ENCODE data around the gene CTDSPL2. TPM values are rescaled to one million over a fixed set of nuclear protein-coding genes. Genes with fewer than 3 reads are reported as not detected.

The CTDSPL2 gene
- total and polyA plus RNA-seq, 2 of the 4 experiments (the other 2 are of a cell fraction) = 17.3 to 47.3 TPM

DNA sequence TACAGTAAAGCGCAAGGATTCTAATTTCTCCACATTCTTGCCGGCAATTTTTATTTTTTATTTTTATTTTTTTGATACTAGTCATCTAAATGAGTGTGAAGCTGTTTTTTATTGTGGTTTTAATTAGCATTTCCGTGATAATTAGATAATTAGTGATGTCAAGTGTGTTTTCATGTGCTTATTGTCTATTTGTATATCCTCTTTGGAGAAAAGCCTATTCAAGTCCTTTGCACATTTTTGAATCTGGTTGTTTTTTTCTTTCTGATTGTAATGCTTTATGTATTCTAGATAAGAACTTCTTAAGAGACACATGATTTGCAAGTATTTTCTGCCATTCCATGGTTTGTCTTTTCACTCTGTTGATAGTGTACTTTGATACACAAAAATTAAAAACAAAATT is 16.1 kb downstream of the CTDSPL2 start:
- no peak overlapping the region for H3K56ac ChIP-seq (ENCODE audit: extremely low read depth, insufficient read depth, low read length)

More for the DNA sequence above, 16.1 kb downstream of the CTDSPL2 start:
- WGBS, 2 experiments (ENCODE audit: extremely low coverage in 2 of 2, insufficient read length in 1 of 2) = no CpG with 5 or more reads among the region's 3 CpGs
- Histone ChIP-seq H3K4ac (ENCODE audit: low read depth, low read length) (no peak overlapping the region), H4K20me1 (ENCODE audit: insufficient read depth, low read length) (peaks cover 69% of the 10 kb centered on the region), H2AK9ac (replicated peaks; ENCODE audit: low read depth, low read length, poor library complexity) (no peak overlapping the region), H2AFZ (replicated peaks; ENCODE audit: low read length, poor library complexity) (no peak overlapping the region), H3K36me3 (ENCODE audit: control insufficient read depth, insufficient read depth, low read length) (no peaks in the 10 kb centered on the region; the same call in none of the 2 replicates), H3K14ac (replicated peaks; ENCODE audit: low read depth, low read length) (no peak overlapping the region), H3K9me3 (ENCODE audit: control insufficient read depth, insufficient read depth, low read length) (no peaks in the 10 kb centered on the region), H2AK5ac (ENCODE audit: low read depth, low read length) (no peak overlapping the region), H3K9ac (ENCODE audit: low read depth, low read length) (no peak overlapping the region), H2BK20ac (ENCODE audit: low read depth, low read length) (no peak overlapping the region), H3K18ac (ENCODE audit: low read depth, low read length) (no peak overlapping the region), H3K27me3 (ENCODE audit: control insufficient read depth, insufficient read depth, low read length) (no peaks in the 10 kb centered on the region), H2BK5ac (ENCODE audit: low read depth, low read length, poor library complexity, severe bottlenecking) (no peak overlapping the region), H4K8ac (ENCODE audit: low read depth in 2 of 2, low read length in 2 of 2) (no peak overlapping the region), H4K5ac (ENCODE audit: low read depth, low read length) (no peak overlapping the region), H3K4me2 (ENCODE audit: low read depth, low read length) (no peak overlapping the region), H4K91ac (ENCODE audit: insufficient read depth, low read depth, low read length) (no peak overlapping the region), H3K23ac (ENCODE audit: low read depth, low read length) (no peak overlapping the region), H3K4me1 (ENCODE audit: control insufficient read depth, insufficient read depth, low read length) (peaks cover 2% of the 10 kb centered on the region; the same call in 1 of the 2 replicates), H3K79me1 (ENCODE audit: low read depth in 1 of 2, low read length in 2 of 2) (peaks cover 36 to 55% of the 10 kb centered on the region in 2 experiments), H3K4me3 (ENCODE audit: insufficient read depth, low read depth, low read length) (no peak overlapping the region), H3K9me1 (ENCODE audit: insufficient read depth, low read length) (peaks cover 12% of the 10 kb centered on the region), H3K27ac (ENCODE audit: insufficient read depth, low read length) (no peak overlapping the region), H2BK120ac (ENCODE audit: low read depth, low read length) (no peak overlapping the region), H2BK15ac (ENCODE audit: low read depth, low read length) (no peak overlapping the region)
- intact Hi-C loops (cut with micrococcal nuclease) (no loop called here), dilution Hi-C loops (cut with HindIII; ENCODE audit: low sequenced_read_pairs, unreplicated experiment) (no loop called here), in situ Hi-C loops (cut with MboI; ENCODE audit: low sequenced_read_pairs) (no loop called here)
- ATAC-seq (ENCODE audit: low read depth) (no peak), DNase-seq (no peak)
- TF ChIP-seq FOS (IDR thresholded peaks at IDR 0.05; ENCODE audit: low read depth, low read length) = no peak
- TF ChIP-seq SMC3 (IDR thresholded peaks at IDR 0.05; ENCODE audit: low read depth, low read length) = no peak
- TF ChIP-seq BHLHE40 (IDR thresholded peaks at IDR 0.05; ENCODE audit: low read depth, low read length) = no peak
- TF ChIP-seq RCOR1 (IDR thresholded peaks at IDR 0.05; ENCODE audit: insufficient replicate concordance, low read length) = no peak
- TF ChIP-seq CEBPB (IDR thresholded peaks at IDR 0.05; ENCODE audit: low read depth, low read length) = no peak
- TF ChIP-seq, protein P1, sequence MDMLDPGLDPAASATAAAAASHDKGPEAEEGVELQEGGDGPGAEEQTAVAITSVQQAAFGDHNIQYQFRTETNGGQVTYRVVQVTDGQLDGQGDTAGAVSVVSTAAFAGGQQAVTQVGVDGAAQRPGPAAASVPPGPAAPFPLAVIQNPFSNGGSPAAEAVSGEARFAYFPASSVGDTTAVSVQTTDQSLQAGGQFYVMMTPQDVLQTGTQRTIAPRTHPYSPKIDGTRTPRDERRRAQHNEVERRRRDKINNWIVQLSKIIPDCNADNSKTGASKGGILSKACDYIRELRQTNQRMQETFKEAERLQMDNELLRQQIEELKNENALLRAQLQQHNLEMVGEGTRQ (IDR thresholded peaks at IDR 0.05; ENCODE audit: low read depth, low read length) = no peak
- TF ChIP-seq MAZ (IDR thresholded peaks at IDR 0.05; ENCODE audit: borderline replicate concordance, low read depth, low read length) = no peak
- TF ChIP-seq RAD21 (IDR thresholded peaks at IDR 0.05; ENCODE audit: low read length) = no peak
- TF ChIP-seq MXI1 (IDR thresholded peaks at IDR 0.05; ENCODE audit: borderline replicate concordance, low read depth, low read length) = no peak
- TF ChIP-seq, protein P2, sequence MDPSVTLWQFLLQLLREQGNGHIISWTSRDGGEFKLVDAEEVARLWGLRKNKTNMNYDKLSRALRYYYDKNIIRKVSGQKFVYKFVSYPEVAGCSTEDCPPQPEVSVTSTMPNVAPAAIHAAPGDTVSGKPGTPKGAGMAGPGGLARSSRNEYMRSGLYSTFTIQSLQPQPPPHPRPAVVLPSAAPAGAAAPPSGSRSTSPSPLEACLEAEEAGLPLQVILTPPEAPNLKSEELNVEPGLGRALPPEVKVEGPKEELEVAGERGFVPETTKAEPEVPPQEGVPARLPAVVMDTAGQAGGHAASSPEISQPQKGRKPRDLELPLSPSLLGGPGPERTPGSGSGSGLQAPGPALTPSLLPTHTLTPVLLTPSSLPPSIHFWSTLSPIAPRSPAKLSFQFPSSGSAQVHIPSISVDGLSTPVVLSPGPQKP (IDR thresholded peaks at IDR 0.05; ENCODE audit: borderline replicate concordance, low read depth, low read length) = no peak
- no peak for TF ChIP-seq RFX5 (IDR thresholded peaks at IDR 0.05; ENCODE audit: low read depth, low read length)
- no peak for TF ChIP-seq POLR2A (IDR thresholded peaks at IDR 0.05; ENCODE audit: low read depth, low read length)
- TF ChIP-seq MAFK (IDR thresholded peaks at IDR 0.05; ENCODE audit: low read depth, low read length) = no peak
- no peak for TF ChIP-seq NFE2L2 (IDR thresholded peaks at IDR 0.05; ENCODE audit: low read depth, low read length)
- TF ChIP-seq, protein P3, sequence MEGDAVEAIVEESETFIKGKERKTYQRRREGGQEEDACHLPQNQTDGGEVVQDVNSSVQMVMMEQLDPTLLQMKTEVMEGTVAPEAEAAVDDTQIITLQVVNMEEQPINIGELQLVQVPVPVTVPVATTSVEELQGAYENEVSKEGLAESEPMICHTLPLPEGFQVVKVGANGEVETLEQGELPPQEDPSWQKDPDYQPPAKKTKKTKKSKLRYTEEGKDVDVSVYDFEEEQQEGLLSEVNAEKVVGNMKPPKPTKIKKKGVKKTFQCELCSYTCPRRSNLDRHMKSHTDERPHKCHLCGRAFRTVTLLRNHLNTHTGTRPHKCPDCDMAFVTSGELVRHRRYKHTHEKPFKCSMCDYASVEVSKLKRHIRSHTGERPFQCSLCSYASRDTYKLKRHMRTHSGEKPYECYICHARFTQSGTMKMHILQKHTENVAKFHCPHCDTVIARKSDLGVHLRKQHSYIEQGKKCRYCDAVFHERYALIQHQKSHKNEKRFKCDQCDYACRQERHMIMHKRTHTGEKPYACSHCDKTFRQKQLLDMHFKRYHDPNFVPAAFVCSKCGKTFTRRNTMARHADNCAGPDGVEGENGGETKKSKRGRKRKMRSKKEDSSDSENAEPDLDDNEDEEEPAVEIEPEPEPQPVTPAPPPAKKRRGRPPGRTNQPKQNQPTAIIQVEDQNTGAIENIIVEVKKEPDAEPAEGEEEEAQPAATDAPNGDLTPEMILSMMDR (conservative IDR thresholded peaks at IDR 0.05; ENCODE audit: low read depth, low read length) = no peak
- no peak for TF ChIP-seq CHD1 (IDR thresholded peaks at IDR 0.05; ENCODE audit: low read depth, low read length)
- CTCF ChIA-PET = no interaction called here
- POLR2A ChIA-PET (ENCODE audit: unreplicated experiment) = no interaction called here
- BruUV-seq (replicated peaks) = no TSS peak

Data from IMR-90 (cell line).